ENCODE data around the gene TRIO.

GRCh38 chr5:14142827-14143545 lies at the start of gene TRIO:
- TF ChIP-seq CTCF (conservative IDR thresholded peaks at IDR 0.05 in 1 of 2, IDR thresholded peaks at IDR 0.05 in 1 of 2; ENCODE audit: low read depth in 1 of 2, low read length in 2 of 2): peak; percentile 44 to 45
- TF ChIP-seq EZH2 (IDR thresholded peaks at IDR 0.05; ENCODE audit: low read length, missing control alignments): no peak
